GM21390 (cell line): ENCODE data around the gene LSG1.
A peak's percentile ranks its signal among the peaks of the same experiment; 100 is the strongest.
"Not testable (repeated sequence)": the region's sequence is repeated elsewhere in the genome, so short reads cannot be mapped to it uniquely, and the experiment has no call there.

Source experiments
- ATAC-seq: cut with Tn5 transposase; IDR thresholded peaks from one replicate; pipeline ENCODE4 v1.9.1; 2021; ENCODE audit not compliant: unreplicated experiment

Gene LSG1

DNA sequence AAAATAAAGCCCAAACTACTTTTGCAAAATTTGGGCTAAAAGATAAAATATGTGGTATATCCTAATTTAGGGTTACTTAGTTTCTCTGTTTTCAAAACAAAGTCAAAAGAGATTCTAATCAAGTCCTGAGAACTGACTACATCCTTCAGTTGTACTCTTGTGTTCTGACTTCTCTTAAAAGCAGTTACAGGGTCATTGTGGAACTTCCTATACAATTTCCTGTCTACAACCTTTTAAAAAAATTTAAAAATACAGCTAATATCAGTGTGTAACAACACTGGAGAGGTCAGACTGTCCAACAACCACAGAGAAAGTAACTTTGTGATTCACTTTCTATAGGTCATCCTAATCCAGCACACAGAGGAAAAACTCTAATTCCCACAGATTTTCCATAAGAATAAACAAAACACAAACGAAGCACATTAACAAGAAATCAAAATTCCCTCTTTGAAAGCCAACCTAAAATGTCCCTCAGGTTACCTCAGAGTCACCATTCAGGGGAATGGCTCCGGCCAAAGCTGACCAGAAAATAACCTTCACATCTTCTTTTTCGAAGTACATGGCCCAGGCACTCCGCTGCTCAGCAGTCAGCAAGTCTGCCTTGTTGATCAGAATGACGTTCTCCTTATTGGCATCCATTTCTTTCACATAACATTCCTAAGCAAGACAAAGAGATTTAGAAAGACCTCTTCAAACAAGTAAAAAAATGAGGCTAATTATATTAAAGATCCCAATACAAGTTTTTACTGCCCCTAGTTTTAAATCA is 13.3 kb downstream of the LSG1 start:
- no peak for ATAC-seq

DNA sequence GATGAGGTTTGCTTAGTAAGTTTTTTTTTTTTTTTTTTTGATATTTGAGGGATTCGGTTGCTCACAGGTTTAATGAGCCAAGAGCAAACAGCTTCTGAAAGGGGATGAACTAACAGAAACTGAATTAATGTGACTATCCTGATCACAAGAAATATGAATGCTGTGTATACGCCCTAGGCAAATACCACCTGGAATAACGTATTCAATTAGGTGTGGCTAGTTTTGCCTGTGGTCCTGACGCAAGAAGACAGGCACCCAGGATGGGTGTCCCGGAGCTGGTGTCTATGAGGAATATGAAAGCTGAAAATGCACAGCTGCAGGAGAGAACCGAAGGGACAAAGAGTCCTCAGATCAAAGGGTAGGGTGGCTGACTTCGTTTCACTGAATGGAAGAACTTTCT is 14.6 kb downstream of the LSG1 start:
- ATAC-seq, result no peak

DNA sequence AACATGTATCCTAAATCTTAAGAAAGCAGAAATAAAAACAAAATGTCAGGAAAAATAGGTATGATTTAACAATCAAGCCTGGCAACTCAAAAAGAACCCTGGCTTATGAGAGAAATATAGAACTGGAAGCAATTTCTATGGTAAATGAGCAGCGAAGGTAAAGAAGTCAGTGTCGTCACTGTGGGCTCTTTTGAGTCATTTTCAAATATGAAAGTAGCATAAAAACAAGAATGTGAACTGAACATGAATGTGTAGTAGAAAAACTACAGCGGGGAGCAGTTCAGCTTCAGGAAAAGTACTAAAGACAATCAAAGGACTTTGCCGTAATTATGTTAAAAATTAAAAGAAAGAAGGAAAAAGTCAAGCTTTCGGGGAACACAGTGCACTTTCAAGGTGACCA is 17.5 kb downstream of the LSG1 start:
- peak; percentile 79 for ATAC-seq

DNA sequence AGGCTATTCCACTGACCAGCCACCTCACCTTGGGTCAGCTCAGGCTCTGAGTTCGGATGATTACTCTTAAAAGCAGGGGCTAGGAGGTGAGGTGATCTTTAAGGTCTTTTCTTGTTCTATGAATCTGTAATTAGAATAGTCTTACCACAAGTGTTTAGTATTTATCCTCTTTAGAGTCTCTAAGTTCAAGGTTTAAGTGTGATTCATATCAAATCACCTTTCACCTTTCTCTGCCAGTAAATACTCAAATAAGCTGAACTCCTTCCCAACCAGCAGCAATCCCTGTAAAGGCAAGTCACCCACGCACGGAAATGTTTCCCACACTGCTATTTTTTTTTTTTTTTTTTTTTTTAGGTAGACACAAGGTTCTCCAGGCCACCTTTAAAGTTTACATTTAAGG is 24.2 kb downstream of the LSG1 start:
- ATAC-seq, result no peak

DNA sequence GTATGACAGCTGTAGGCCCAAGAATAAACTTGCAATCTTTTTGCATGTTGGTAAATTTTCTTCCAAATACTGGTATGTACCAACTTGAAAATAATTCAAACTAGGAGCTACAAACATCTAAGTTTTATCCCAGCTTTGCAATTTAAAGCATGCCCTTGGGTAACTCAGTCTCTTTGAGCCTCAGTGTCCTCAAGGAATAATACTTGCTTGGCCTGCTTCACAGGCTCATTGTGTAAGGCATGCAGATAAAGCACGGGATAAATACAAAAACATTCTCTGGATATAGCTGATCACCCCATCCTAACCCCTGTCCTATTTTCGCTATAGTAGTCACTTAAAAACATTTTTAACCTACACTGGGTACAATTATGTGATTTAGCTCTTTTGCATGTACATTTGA is 29.2 kb downstream of the LSG1 start:
- no peak for ATAC-seq

DNA sequence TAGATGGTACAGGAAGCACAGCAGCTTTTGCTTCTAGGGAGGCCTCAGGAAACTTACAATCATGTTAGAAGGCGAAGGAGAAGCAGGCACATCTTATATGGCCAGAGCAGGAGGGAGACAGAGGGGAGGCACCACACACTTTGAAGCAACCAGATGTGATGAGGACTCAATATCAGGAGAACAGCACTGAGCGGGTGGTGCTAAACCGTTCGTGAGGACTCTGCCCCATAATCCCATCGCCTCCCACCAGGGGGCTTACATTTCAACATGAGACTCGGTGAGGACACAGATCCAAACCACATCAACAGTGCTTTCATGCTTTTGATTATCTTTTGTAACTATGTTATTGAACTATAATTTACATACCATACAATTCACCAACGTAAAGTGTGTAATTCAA is 31.2 kb downstream of the LSG1 start:
- ATAC-seq, result no peak

DNA sequence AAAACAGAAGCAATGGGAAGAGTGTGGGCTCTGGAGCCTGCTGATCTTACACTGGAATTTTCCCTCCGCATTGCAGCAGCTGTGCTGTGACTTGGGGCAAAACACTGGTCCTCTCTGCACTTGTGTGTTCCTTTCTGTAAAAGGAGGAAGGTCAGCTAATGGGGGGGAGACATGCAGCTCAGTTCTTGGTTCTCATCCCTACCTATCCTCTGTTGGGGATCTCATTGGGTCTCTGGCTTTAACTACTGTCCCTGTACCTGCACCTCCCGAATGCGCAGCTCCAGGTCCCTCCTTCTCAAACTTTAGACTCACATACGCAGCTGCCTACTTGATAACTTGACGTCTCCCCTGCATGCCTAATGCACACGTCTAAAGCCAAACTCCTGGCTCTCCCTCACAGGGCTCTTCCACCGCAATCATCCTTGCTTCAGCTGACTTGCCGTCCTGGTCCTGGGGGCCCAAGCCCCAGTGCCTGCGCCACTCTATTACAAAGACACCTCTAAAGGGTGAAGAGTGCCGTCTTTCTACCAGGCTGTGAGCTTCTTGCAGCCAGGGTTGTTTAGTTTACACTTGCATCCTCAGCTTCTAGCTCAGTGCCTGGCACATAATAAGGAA is 32.9 kb downstream of the LSG1 start:
- no peak for ATAC-seq

DNA sequence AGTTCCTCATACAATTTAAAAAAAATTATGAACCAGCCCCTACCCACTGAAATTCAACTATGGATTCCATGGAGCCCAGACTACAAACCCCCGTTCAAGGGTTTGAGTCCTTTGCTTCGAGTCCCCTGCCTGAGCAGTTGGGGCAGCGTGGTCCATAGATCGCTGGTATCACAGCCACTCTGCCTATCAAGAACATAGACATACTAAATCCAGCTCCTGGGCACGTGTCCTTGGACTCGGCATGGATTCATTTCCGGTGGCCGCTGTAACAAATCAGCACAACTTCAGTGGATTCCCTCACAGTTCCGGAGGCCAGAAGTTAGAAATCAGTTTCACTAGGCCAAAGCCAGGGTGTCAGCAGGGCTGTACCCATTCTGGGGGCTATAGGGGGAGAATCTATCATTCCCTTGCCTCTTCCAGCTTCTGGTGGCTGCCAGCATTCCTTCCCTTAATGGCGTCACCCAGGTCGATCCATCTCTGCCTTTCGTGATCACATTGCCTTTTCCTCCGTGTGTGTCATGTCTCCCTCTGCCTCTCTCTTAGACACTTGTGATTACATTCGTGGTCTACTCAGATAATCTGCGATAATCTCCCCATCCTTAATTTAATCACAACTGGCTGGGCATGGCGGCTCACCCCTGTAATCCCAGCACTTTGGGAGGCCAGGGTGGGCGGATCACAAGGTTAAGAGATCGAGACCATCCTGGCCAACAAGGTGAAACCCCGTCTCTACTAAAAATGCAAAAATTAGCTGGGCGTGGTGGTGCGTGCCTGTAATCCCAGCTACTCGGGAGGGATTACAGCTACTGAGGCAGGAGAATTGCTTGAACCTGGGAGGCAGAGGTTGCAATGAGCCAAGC is 34.2 kb downstream of the LSG1 start:
- ATAC-seq, result no peak

DNA sequence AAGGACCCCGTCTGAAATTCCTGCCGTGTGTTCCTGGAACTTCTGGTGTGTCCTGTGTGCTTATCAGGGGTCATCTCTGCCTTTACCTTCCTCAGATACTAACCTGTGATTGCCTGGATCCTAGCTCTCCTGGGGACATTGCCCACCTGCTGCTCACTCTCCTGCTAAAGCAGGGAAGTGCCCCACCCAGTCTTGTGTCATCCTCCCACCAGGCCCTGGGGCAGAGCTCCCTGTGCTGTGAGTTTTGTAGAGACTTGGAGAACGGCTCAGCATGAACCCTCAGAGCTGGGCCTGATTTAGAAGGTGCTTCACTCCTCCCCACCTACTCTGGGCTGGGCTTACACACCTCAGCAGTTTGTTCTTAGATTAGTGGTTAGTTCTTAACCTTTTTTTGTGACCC is 34.9 kb downstream of the LSG1 start:
- ATAC-seq, result no peak

DNA sequence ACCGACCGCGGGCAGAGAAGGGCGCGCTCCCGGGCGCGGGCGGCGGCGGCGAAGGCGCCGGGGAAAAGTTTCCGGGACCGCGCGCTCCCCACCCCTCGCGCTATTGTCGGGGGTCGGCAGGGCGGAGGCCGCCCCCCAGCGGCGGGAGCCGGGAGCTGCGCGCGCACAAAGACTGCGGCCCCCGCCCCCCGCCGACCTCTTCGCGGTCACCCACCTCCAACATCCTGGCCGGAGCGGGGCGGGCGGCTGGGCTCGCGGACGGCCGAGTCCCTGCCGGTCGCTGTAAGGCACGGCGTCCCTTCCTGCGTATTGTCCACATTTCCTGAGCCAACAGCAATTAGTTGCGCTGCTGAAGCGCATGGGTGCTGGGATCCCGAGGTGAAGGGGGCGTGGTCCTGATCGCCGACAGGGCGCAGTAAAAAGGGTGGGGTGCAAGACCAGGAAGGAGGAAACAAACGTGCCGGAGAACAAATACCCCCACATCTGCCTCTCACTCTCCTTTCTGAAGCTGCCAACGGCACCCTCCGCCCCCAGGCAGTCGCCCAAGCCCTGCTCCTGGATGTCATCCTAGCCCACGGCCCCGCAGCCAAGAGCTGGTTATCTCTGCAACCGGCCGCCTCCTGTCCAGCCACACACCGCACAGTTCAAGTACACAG is 38.5 kb downstream of the LSG1 start, which contains the start of gene TMEM44:
Gene TMEM44 (minus strand): TSS at position 71 of the 656 bp plus-strand sequence. CDS start 204 bp downstream, outside the sequence.
- ATAC-seq, result peak; percentile 92

DNA sequence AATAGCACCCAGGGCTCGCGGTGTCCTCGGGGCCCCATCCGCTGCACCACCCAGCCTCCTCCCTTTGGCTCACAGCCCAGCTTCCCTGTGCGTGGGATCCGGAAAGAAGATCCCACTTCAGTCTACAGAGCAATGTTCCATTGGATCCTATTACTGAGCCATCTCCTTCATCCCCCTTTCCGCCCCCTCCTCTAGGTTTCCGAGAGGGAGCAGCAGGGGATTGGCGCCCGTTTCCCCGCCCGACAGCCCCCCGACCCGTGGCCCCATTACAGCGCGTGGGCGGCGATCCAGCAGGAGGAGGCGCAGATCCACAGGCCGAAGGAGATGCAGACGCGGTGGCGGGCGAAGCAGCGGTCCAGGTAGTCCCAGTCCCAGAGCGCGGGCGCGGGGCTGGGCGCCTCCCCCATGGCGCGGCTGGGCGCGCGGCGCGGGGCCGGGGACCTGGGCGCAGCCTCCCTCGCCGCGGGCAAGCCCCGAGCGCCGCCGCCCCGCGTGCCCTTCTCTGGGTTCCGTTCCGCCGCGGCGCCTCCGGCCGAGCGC is 39.1 kb downstream of the LSG1 start:
- peak; percentile 54 for ATAC-seq

DNA sequence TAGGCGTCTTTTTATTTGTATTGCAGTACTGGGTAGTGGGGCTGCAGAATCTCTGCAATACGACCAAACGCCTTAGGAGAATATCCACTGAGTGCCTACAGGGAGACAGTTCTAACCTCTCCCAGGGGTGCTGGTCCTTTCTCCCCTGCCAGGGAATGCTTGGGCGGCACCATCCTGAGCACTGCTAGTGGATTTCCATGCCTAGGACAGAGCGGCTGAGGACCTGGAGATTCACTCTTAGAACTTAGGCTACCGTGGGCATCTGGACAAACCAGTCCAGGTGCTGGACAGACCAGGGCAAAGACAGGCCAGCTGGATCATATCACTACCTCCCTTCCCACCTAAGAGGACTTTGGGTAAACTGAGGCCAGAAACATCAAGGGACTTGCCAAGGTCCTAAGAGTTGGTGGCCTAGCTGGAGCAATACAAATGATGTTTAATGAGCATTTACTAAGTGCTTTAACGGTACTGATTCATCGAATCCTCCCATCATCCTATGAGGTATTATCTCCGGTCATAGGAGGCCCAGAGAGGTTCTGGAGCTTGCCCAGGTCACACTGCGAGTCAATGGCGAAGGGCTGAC is 39.7 kb downstream of the LSG1 start:
- no peak for ATAC-seq

DNA sequence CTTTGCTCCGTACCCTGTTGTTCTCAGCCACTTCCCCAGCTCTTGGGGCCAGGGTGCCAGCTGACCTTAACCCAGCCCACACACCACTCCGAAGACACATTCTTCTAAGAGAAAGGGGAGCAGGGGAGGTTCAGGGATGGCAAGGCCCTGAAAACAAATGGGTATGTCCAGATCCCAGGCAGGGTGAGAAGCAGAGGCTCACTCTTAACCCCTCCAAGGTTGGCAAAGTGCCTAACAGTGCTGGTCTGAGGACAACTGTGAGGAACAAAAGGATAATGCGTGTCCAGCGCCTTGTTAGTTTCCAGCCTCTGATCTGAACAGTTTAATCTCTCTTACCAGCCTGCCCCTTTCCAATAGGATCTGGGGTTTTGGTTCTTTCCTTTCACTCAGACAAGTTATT is 40.3 kb downstream of the LSG1 start:
- ATAC-seq, result no peak

DNA sequence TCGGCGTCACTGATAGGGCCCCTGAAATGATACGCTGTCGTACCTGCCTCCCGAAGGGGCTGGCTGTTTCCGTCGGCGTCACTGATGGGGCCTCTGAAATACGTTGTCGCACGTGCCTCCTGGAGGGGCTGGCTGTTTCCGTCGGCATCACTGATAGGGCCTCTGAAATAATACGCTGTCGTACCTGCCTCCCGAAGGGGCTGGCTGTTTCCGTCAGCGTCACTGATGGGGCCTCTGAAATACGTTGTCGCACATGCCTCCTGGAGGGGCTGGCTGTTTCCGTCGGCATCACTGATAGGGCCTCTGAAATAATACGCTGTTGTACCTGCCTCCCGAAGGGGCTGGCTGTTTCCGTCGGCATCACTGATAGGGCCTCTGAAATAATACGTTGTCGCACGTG is 41.3 kb downstream of the LSG1 start:
- not testable (repeated sequence) for ATAC-seq

DNA sequence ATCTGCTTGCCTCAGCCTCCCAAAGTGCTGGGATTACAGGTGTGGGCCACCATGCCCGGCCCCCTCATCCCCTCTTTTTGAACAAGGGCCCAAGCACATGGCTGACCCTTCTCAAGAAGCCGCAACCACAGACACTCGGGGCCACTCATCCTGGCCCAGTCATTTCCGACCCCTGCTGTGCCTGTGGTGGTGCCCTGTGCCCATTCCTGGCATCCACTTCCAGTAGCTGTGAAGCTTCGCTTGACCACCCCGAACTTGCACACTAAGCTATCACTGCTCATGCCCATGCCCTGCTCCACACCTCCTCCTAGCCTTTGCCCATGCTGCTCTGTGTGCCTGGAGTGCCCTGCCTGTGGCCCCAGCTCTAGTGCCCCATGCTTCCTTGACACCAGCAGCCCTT is 47.0 kb downstream of the LSG1 start:
- ATAC-seq, result no peak

DNA sequence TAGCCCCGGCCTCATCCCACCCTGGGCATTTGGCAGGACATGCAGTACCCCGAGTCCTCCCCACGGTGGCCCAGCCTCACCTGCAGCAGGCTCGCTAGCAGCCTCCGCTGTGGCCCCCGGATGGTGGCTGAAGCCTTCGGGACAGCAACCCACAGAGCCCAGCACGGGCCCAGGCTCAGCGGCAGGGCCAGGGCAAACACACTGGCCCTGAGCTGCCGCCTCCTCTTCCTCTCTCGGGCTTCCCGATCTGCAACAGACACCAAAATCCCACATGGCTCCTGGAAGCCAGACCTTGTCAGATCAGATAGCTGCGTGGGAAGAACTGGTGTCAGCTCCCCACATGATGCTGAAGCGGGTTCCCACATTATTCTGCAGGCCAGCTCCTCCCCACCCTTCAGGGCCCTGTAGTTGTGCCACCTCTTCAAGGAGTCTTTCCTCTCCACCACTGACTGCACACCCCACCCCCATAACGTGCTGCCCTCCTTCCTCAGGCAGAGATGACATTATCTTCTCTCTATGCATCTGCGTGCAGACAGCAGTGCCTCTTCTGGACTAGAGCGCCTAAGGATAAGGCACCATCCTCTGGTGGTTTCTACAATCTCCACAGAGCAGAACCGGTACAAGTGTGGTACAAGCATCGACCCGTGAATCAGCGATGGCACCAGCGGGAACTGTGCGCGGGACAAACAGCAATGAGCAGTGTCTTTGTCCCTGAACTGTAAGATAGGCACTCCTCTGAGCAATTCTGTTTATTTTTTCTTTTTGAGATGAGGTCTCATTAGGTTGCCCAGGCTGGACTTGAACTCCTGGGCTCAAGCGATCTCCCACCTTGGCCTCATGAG is 48.3 kb downstream of the LSG1 start:
- no peak for ATAC-seq

DNA sequence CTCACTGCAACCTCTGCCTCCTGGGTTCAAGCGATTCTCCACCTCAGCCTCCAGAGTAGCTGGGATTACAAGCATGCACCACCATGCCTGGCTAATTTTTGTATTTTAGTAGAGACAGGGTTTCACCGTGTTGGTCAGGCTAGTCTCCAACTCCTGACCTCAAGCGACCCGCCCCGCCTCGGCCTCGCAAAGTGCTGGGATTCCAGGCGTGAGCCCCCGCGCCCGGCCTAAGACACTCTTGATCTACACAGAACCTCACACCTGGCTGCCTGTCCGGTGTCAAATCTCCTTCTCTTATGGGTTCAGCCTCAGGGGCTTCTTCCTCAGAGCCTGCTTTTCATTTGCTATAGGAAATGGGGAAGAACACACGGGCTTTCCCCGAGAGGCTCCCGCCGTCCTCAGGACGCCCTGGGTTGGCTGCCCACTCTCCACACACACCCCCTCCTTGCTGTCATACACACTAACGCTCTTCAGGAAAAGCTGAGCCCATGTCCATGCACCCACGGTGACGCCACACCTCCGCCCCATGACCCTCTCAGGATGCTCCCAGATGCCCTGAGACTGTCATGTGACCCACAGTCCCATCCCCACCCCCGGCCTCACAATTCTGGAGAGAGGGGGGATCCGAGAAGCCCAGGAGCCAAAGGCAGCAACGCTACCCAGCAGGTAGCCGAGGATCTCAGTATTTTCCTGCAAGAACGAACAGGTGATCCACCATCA is 49.2 kb downstream of the LSG1 start:
- no peak for ATAC-seq

DNA sequence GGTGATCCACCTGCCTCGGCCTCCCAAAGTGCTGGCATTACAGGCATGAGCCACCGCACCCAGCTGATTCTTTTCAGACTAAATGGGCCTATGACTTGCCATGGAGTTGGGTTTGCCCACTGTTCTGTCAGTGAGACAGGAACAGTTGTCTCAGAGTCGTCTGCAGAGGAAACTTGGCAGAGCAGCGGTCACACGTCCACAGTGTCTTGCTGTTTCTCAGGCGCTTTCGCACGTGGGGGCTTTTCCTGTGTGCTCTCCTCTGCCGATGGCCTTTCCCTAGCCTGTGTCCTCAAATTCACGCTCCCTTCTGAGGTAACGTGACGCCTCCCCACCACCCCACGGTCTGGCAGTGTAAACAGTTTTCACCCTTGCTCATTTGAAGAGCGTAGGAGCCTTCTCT is 50.0 kb downstream of the LSG1 start:
- ATAC-seq, result no peak

DNA sequence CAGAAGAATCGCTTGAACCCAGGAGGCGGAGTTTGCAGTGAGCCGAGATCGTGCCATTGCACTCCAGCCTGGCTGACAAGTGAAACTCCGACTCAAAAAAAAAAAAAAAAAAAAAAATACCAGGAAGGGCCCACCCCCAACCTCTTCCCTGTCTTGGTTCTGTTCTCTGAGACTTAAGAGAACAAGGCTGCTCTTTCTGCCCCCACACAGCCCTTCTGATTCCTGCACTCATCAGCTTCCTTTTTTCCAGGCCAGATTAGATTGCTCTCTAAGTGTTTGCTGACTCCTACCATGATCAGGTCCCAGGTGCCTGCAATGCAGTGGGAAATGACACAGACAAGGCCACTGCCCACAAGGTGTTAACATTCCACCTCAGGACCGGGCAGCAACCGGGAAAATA is 51.8 kb downstream of the LSG1 start:
- ATAC-seq, result no peak
